Measurements from ENCODE around the gene HAPLN1. TPM values are rescaled to one million over a fixed set of nuclear protein-coding genes. Genes with fewer than 3 reads are reported as not detected.

Gene HAPLN1
- total RNA-seq, 1 experiment from 2014 or later, result not detected

GRCh38 chr5:83709973-83710372, 10.7 kb downstream of the HAPLN1 start:
- Histone ChIP-seq H3K36me3 (ENCODE audit: low read depth) (no peaks in the 10 kb centered on the region), H3K27me3 (ENCODE audit: insufficient read depth, low read depth) (no peaks in the 10 kb centered on the region), H4K20me1 (ENCODE audit: insufficient read depth) (no peaks in the 10 kb centered on the region), H3K4me3 (no peak overlapping the region), H3K4me1 (replicated peaks; ENCODE audit: insufficient read depth) (no peaks in the 10 kb centered on the region), H3K9me3 (ENCODE audit: insufficient read depth, low read depth) (no peaks in the 10 kb centered on the region), H3K4me2 (no peak overlapping the region), H3K9me2 (ENCODE audit: insufficient read depth) (no peaks in the 10 kb centered on the region), H2AFZ (no peak overlapping the region), H3K79me2 (ENCODE audit: low read depth) (no peaks in the 10 kb centered on the region), H3K27ac (no peak overlapping the region), H3F3A (ENCODE audit: insufficient read depth, low read depth) (no peaks in the 10 kb centered on the region)
- no peak for DNase-seq
- ChIA-PET CTCF (no interaction called here), POLR2A (ENCODE audit: unreplicated experiment) (interaction anchor here (0.5 kb wide), 1 partner anchor 1345 kb away, joined by 3 read pairs; no protein-coding TSS in a partner anchor)
- no TSS peak for BruUV-seq (replicated peaks)
- intact Hi-C loops (cut with micrococcal nuclease; ENCODE audit: unreplicated experiment), result loop anchor here (5.0 kb wide), 1 partner anchor 1358 kb away; no protein-coding TSS in a partner anchor
- TF ChIP-seq EZH2 (IDR thresholded peaks at IDR 0.05; ENCODE audit: low read depth), result no peak
- TF ChIP-seq, protein P1, sequence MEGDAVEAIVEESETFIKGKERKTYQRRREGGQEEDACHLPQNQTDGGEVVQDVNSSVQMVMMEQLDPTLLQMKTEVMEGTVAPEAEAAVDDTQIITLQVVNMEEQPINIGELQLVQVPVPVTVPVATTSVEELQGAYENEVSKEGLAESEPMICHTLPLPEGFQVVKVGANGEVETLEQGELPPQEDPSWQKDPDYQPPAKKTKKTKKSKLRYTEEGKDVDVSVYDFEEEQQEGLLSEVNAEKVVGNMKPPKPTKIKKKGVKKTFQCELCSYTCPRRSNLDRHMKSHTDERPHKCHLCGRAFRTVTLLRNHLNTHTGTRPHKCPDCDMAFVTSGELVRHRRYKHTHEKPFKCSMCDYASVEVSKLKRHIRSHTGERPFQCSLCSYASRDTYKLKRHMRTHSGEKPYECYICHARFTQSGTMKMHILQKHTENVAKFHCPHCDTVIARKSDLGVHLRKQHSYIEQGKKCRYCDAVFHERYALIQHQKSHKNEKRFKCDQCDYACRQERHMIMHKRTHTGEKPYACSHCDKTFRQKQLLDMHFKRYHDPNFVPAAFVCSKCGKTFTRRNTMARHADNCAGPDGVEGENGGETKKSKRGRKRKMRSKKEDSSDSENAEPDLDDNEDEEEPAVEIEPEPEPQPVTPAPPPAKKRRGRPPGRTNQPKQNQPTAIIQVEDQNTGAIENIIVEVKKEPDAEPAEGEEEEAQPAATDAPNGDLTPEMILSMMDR (conservative IDR thresholded peaks at IDR 0.05), result no peak

- H3K36me3 ChIP-seq (ENCODE audit: low read depth), result no peaks in the 10 kb centered on the region
- H3K27ac ChIP-seq, result no peak overlapping the region
- H3K4me1 ChIP-seq (replicated peaks; ENCODE audit: insufficient read depth), result no peaks in the 10 kb centered on the region
- no peaks in the 10 kb centered on the region for H3K27me3 ChIP-seq (ENCODE audit: insufficient read depth, low read depth)
- H3K9me2 ChIP-seq (ENCODE audit: insufficient read depth), result no peaks in the 10 kb centered on the region
- ChIA-PET POLR2A (ENCODE audit: unreplicated experiment) (no interaction called here), CTCF (no interaction called here)
- TF ChIP-seq, protein P1 (conservative IDR thresholded peaks at IDR 0.05), result no peak
- no peak overlapping the region for H3K4me2 ChIP-seq
- no peaks in the 10 kb centered on the region for H3F3A ChIP-seq (ENCODE audit: insufficient read depth, low read depth)
- DNase-seq, result no peak
- intact Hi-C loops (cut with micrococcal nuclease; ENCODE audit: unreplicated experiment), result no loop called here
- H2AFZ ChIP-seq, result no peak overlapping the region
- no peaks in the 10 kb centered on the region for H3K9me3 ChIP-seq (ENCODE audit: insufficient read depth, low read depth)
- H4K20me1 ChIP-seq (ENCODE audit: insufficient read depth), result no peaks in the 10 kb centered on the region
- H3K79me2 ChIP-seq (ENCODE audit: low read depth), result no peaks in the 10 kb centered on the region
- no TSS peak for BruUV-seq (replicated peaks)
- no peak overlapping the region for H3K4me3 ChIP-seq
Observed at GRCh38 chr5:83708170-83708569, 12.5 kb downstream of the HAPLN1 start.

DNA sequence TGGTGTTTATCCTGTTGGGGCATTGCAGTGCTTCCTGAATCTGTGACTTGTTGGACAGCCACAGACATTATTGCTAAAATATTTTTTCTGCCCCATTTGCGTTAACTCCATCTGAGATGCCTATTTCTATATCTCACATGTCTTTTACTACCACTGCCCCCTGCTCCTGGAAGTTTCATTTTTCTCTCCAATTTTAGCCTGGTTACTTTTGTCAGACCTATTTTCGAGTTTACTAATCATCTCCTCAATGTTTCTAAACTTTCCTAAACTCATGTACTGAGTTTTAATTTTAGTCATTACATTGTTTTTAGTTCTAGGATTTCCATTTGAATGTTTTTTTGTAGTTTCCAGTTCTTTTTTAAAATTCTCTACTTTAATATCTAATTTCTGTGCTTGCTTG, 17.6 kb downstream of the HAPLN1 start:
- H3K4me3 ChIP-seq, result no peak overlapping the region
- intact Hi-C loops (cut with micrococcal nuclease; ENCODE audit: unreplicated experiment), result no loop called here
- ChIA-PET POLR2A (ENCODE audit: unreplicated experiment) (no interaction called here), CTCF (no interaction called here)
- no peaks in the 10 kb centered on the region for H3F3A ChIP-seq (ENCODE audit: insufficient read depth, low read depth)
- H4K20me1 ChIP-seq (ENCODE audit: insufficient read depth), result no peaks in the 10 kb centered on the region
- H3K4me2 ChIP-seq, result no peak overlapping the region
- TF ChIP-seq, protein P1 (conservative IDR thresholded peaks at IDR 0.05), result no peak
- no peak for TF ChIP-seq EZH2 (IDR thresholded peaks at IDR 0.05; ENCODE audit: low read depth)
- H3K9me3 ChIP-seq (ENCODE audit: insufficient read depth, low read depth), result no peaks in the 10 kb centered on the region
- H3K27ac ChIP-seq, result no peak overlapping the region
- no peak overlapping the region for H2AFZ ChIP-seq
- BruUV-seq (replicated peaks), result no TSS peak
- no peaks in the 10 kb centered on the region for H3K36me3 ChIP-seq (ENCODE audit: low read depth)
- H3K9me2 ChIP-seq (ENCODE audit: insufficient read depth), result no peaks in the 10 kb centered on the region
- no peaks in the 10 kb centered on the region for H3K4me1 ChIP-seq (replicated peaks; ENCODE audit: insufficient read depth)
- no peaks in the 10 kb centered on the region for H3K79me2 ChIP-seq (ENCODE audit: low read depth)
- H3K27me3 ChIP-seq (ENCODE audit: insufficient read depth, low read depth), result no peaks in the 10 kb centered on the region
- DNase-seq, result no peak

Data from PC-9 (cell line).